ENCODE results near the gene PEX11G.

PEX11G gene

GRCh38 chr19:7427944-7428343 is 60.9 kb downstream of the PEX11G start:
- DNase-seq = no peak

DNA sequence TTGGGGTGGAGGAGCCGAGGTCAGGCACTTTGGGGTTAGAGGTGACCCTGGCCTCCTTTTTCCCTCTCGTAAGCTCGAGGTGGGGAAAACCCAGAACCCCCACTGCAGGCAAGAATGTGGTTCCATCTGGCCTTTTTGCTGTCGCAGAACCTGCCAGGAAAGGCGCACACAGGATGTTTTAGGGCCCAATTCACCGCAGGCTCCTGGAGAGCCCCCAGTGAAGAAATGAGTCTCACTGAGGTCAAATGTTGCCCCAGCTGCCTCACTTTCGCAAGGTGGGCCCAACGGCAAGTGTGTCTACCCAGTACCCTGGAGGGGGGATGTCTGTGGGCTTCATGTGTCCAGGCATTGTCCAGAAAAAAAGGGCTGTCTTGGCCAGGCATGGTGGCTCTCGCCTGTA is 61.8 kb downstream of the PEX11G start:
- DNase-seq = no peak
